CD4-positive, CD25-positive, alpha-beta regulatory T cell (primary cell): Measurements from ENCODE around the gene CENPT. TPM values are rescaled to one million over a fixed set of nuclear protein-coding genes. Genes with fewer than 3 reads are reported as not detected.

Experiments
- ATAC-seq, 2 donors: fragments of 150-1000 bp; cut with Tn5 transposase; one replicate each; pipeline ENCODE4 v1.10.0; 2021; ENCODE audit warnings: low read depth in 2 of 2, moderate number of reproducible peaks in 2 of 2, moderate library complexity in 1 of 2
- DNase-seq, 3 donors: peaks; one replicate each; pipeline versions ENCODE4 v3.0.0 to v3.0.0-alpha.2; 2012 to 2022; ENCODE audit warnings: mixed read lengths in 1 of 3
- H3K27ac ChIP-seq: one replicate; pipeline ENCODE4 v1.7.0; 2013; ENCODE audit warnings: mild to moderate bottlenecking, low read length; ENCODE audit not compliant: insufficient read depth, poor library complexity, severe bottlenecking
- H3K27me3 ChIP-seq: one replicate; pipeline ENCODE4 v1.7.0; 2013; ENCODE audit warnings: low read length; ENCODE audit not compliant: control insufficient read depth, insufficient read depth
- H3K36me3 ChIP-seq: one replicate; pipeline ENCODE4 v1.7.0; 2013; ENCODE audit warnings: mild to moderate bottlenecking, low read length, moderate library complexity; ENCODE audit not compliant: control insufficient read depth, insufficient read depth
- H3K4me1 ChIP-seq: 2 replicates; pipeline ENCODE4 v1.7.0; 2013; ENCODE audit warnings: mild to moderate bottlenecking, low read length; ENCODE audit not compliant: insufficient read depth, control insufficient read depth, poor library complexity, severe bottlenecking
- H3K4me3 ChIP-seq: one replicate; pipeline ENCODE4 v1.7.0; 2013; ENCODE audit warnings: low read depth, mild to moderate bottlenecking, low read length, moderate library complexity
- H3K9me3 ChIP-seq, 2 experiments: 1 replicate in 1 of 2; 2 replicates in 1 of 2; pipeline ENCODE4 v1.7.0; 2013; ENCODE audit warnings: low read length in 2 of 2, mild to moderate bottlenecking in 1 of 2, moderate library complexity in 1 of 2; ENCODE audit not compliant: control insufficient read depth in 2 of 2
- H3K27ac Mint-ChIP-seq, 3 donors: one replicate each; pipeline ENCODE4 v1.8.0; 2020 to 2022; ENCODE audit warnings: mild to moderate bottlenecking in 3 of 3, mixed read lengths in 3 of 3, moderate library complexity in 2 of 3
- H3K27me3 Mint-ChIP-seq: one replicate; pipeline ENCODE4 v1.8.0; 2022; ENCODE audit warnings: mild to moderate bottlenecking, mixed read lengths
- H3K36me3 Mint-ChIP-seq: one replicate; pipeline ENCODE4 v1.8.0; 2020; ENCODE audit warnings: mixed read lengths
- H3K4me1 Mint-ChIP-seq, 4 donors: one replicate each; pipeline ENCODE4 v1.8.0; 2020 to 2022; ENCODE audit warnings: mixed read lengths in 4 of 4, mild to moderate bottlenecking in 1 of 4
- H3K4me3 Mint-ChIP-seq, 4 donors: one replicate each; pipeline ENCODE4 v1.8.0; 2020 to 2022; ENCODE audit warnings: mild to moderate bottlenecking in 4 of 4, mixed read lengths in 4 of 4, moderate library complexity in 3 of 4
- H3K9me3 Mint-ChIP-seq, 7 donors: one replicate each; pipeline ENCODE4 v1.8.0; 2020 to 2022; ENCODE audit warnings: mixed read lengths in 7 of 7, mild to moderate bottlenecking in 3 of 7, moderate library complexity in 2 of 7
- polyA plus RNA-seq, 4 donors: library from polyadenylated mRNA; unstranded; fragments of 300-500 nt; fragmentation: Illumina TruSeq; gene quantifications; one replicate each; pipeline ENCODE4 v1.2.3, GENCODE V29; 2021
- total RNA-seq: library from RNA; stranded (reverse); gene quantifications from one replicate; pipeline ENCODE4 v1.2.3, GENCODE V29; 2022

CENPT gene
- total and polyA plus RNA-seq, 5 donors from 2014 or later = 13.5 to 79.9 (median 15.2) TPM

GRCh38 chr16:67834242-67834614 is 13.3 kb downstream of the CENPT start:
- ATAC-seq = no peak
- Histone ChIP-seq H3K4me1 (peaks cover 16% of the 10 kb centered on the region), H3K27me3 (no peaks in the 10 kb centered on the region), H3K9me3 (no peaks in the 10 kb centered on the region), H3K27ac (peak overlapping the region; percentile 47), H3K4me3 (peak overlapping the region; percentile 83), H3K36me3 (peaks cover 24% of the 10 kb centered on the region)
- H3K36me3 Mint-ChIP-seq = peaks cover 8% of the 10 kb centered on the region
- DNase-seq = no peak
- peaks cover 6 to 17% (median 11%) of the 10 kb centered on the region in 4 donors for H3K4me1 Mint-ChIP-seq
- no peaks in the 10 kb centered on the region for H3K9me3 Mint-ChIP-seq
- no peaks in the 10 kb centered on the region for H3K27me3 Mint-ChIP-seq
- H3K4me3 Mint-ChIP-seq = peak overlapping the region; percentile 95 to 97 (median 96)
- H3K27ac Mint-ChIP-seq = peak overlapping the region in 2 of 3 donors; percentile 82 to 94

- H3K9me3 Mint-ChIP-seq = no peaks in the 10 kb centered on the region
- no peaks in the 10 kb centered on the region for H3K27me3 Mint-ChIP-seq
- Histone ChIP-seq H3K27me3 (no peaks in the 10 kb centered on the region), H3K36me3 (peaks cover 29% of the 10 kb centered on the region), H3K9me3 (no peaks in the 10 kb centered on the region), H3K4me3 (peak overlapping the region; percentile 83), H3K4me1 (peaks cover 16% of the 10 kb centered on the region), H3K27ac (peak overlapping the region; percentile 47)
- H3K36me3 Mint-ChIP-seq = peaks cover 8% of the 10 kb centered on the region
- H3K4me1 Mint-ChIP-seq = peaks cover 6 to 17% (median 11%) of the 10 kb centered on the region in 4 donors
- H3K4me3 Mint-ChIP-seq = peak overlapping the region; percentile 95 to 97 (median 96)
- peak; percentile 89 to 93 (median 92) for DNase-seq
- ATAC-seq = peak; percentile 99
- H3K27ac Mint-ChIP-seq = peak overlapping the region; percentile 61 to 94 (median 82)
These were observed 13.9 kb downstream of the CENPT start for GRCh38 chr16:67833415-67834241.

GRCh38 chr16:67833030-67833414 is 14.5 kb downstream of the CENPT start:
- Histone ChIP-seq H3K27me3 (no peaks in the 10 kb centered on the region), H3K27ac (peak overlapping the region; percentile 47), H3K9me3 (no peaks in the 10 kb centered on the region), H3K4me3 (peak overlapping the region; percentile 83), H3K4me1 (peaks cover 16% of the 10 kb centered on the region), H3K36me3 (peaks cover 33% of the 10 kb centered on the region)
- no peak for ATAC-seq
- DNase-seq = no peak
- Mint-ChIP-seq H3K27ac (peak overlapping the region in 2 of 3 donors; percentile 56 to 82), H3K4me1 (peaks cover 6 to 17% (median 11%) of the 10 kb centered on the region in 4 donors), H3K9me3 (no peaks in the 10 kb centered on the region), H3K4me3 (peak overlapping the region; percentile 95 to 97 (median 96)), H3K27me3 (no peaks in the 10 kb centered on the region), H3K36me3 (peaks cover 8% of the 10 kb centered on the region)

DNA sequence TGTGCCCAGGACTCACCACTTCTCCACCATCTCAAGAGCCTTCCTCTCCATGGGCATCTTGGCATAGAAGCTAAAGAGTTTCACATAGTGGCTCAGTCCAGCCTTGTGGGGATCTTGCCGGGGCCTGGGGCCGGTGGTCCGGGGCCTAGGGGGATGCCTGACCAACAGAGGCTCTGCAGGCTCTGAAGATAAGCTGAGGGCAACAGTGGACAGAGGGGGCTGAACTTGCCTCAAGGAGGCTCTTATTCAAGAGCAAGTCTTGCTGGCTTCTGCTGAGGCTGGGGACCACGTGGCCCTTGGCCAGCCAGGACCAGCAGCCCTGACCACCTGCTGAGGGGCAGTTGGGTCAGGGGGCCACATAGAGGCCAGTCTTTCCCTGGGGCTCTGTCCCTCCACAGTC is 18.8 kb downstream of the CENPT start:
- Mint-ChIP-seq H3K36me3 (peaks cover 8% of the 10 kb centered on the region), H3K4me1 (peaks cover 1 to 12% (median 6%) of the 10 kb centered on the region in 4 donors), H3K4me3 (peak overlapping the region in 1 of 4 donors; percentile 38), H3K9me3 (no peaks in the 10 kb centered on the region), H3K27me3 (no peaks in the 10 kb centered on the region), H3K27ac (peak overlapping the region in 1 of 3 donors; percentile 31)
- Histone ChIP-seq H3K4me1 (peaks cover 11% of the 10 kb centered on the region), H3K27ac (no peak overlapping the region), H3K27me3 (no peaks in the 10 kb centered on the region), H3K9me3 (no peaks in the 10 kb centered on the region), H3K4me3 (no peak overlapping the region), H3K36me3 (peaks cover 33% of the 10 kb centered on the region)
- DNase-seq (no peak), ATAC-seq (no peak)

- H3K27me3 Mint-ChIP-seq = no peaks in the 10 kb centered on the region
- ATAC-seq (no peak), DNase-seq (no peak)
- H3K4me1 ChIP-seq = no peaks in the 10 kb centered on the region
- no peaks in the 10 kb centered on the region for H3K9me3 ChIP-seq
- no peaks in the 10 kb centered on the region for H3K27me3 ChIP-seq
- no peak overlapping the region for H3K4me3 Mint-ChIP-seq
- H3K36me3 Mint-ChIP-seq = peaks cover 7% of the 10 kb centered on the region
- H3K27ac Mint-ChIP-seq = no peak overlapping the region
- no peak overlapping the region for H3K27ac ChIP-seq
- peaks cover 24% of the 10 kb centered on the region for H3K36me3 ChIP-seq
- H3K9me3 Mint-ChIP-seq = no peaks in the 10 kb centered on the region
- H3K4me3 ChIP-seq = no peak overlapping the region
- no peaks in the 10 kb centered on the region for H3K4me1 Mint-ChIP-seq
These were observed 21.6 kb downstream of the CENPT start for GRCh38 chr16:67825906-67826305.

- no peak for ATAC-seq
- H3K4me1 ChIP-seq = no peaks in the 10 kb centered on the region
- no peaks in the 10 kb centered on the region for H3K9me3 Mint-ChIP-seq
- peaks cover 4% of the 10 kb centered on the region for H3K36me3 Mint-ChIP-seq
- peaks cover 18% of the 10 kb centered on the region for H3K36me3 ChIP-seq
- H3K4me3 ChIP-seq = no peak overlapping the region
- no peak overlapping the region for H3K4me3 Mint-ChIP-seq
- no peak overlapping the region for H3K27ac Mint-ChIP-seq
- DNase-seq = no peak
- H3K27me3 Mint-ChIP-seq = peaks cover 2% of the 10 kb centered on the region
- no peaks in the 10 kb centered on the region for H3K27me3 ChIP-seq
- H3K9me3 ChIP-seq = no peaks in the 10 kb centered on the region
- H3K27ac ChIP-seq = no peak overlapping the region
- no peaks in the 10 kb centered on the region for H3K4me1 Mint-ChIP-seq
These were observed 22.4 kb downstream of the CENPT start for GRCh38 chr16:67825119-67825518.

DNA sequence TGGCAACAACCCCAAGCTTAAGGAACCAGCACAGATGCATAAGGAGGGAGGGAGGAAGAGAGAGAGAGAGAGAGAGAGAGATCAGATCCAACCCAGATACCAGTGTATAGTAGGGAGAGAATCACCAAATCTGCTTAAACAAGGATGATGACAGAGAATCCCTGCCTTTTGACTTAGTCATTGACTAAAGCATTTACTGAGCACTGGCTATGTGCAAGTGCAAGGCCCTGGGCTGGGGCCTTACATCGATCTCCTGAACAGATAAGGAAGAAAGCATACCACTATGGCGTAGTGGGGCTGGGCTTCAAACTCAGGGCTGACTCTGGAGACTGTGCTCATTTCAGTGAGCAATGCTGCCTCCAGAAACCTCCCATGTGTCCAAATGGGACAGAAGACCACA is 25.0 kb downstream of the CENPT start:
- H3K27me3 Mint-ChIP-seq = peaks cover 5% of the 10 kb centered on the region
- no peak for ATAC-seq
- no peaks in the 10 kb centered on the region for H3K4me1 ChIP-seq
- H3K9me3 ChIP-seq = no peaks in the 10 kb centered on the region
- H3K27me3 ChIP-seq = no peaks in the 10 kb centered on the region
- H3K4me3 ChIP-seq = no peak overlapping the region
- DNase-seq = no peak
- no peaks in the 10 kb centered on the region for H3K9me3 Mint-ChIP-seq
- no peaks in the 10 kb centered on the region for H3K36me3 Mint-ChIP-seq
- no peaks in the 10 kb centered on the region for H3K36me3 ChIP-seq
- no peak overlapping the region for H3K27ac ChIP-seq
- no peaks in the 10 kb centered on the region for H3K4me1 Mint-ChIP-seq
- no peak overlapping the region for H3K27ac Mint-ChIP-seq
- no peak overlapping the region for H3K4me3 Mint-ChIP-seq
